GM19328 (cell line): ENCODE measurements around the gene MYOZ2.
A peak's percentile ranks its signal among the peaks of the same experiment; 100 is the strongest.

Experiments
- ATAC-seq: cut with Tn5 transposase; IDR thresholded peaks from one replicate; pipeline ENCODE4 v1.9.1; 2021; ENCODE audit warnings: mild to moderate bottlenecking, moderate library complexity; ENCODE audit not compliant: unreplicated experiment

MYOZ2 gene

DNA sequence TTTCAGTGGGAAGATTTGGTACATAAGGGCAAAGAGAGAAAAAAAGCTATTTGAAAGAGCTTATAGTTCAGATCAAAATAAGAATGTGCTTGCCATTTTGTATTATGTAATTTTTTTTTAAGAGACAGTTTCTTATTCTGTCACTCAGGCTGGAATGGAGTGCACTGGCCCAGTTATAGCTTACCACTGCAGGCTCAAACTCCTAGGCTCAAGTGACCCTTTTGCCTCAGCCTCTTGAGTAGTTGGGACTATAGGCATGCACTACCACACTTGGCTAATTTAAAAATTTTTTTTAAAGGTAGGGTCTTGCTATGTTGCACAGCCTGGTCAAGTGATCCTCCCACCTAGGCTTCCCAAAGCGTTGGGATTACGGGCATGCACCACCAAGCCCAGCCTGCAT, 54.7 kb downstream of the MYOZ2 start:
- no peak for ATAC-seq

DNA sequence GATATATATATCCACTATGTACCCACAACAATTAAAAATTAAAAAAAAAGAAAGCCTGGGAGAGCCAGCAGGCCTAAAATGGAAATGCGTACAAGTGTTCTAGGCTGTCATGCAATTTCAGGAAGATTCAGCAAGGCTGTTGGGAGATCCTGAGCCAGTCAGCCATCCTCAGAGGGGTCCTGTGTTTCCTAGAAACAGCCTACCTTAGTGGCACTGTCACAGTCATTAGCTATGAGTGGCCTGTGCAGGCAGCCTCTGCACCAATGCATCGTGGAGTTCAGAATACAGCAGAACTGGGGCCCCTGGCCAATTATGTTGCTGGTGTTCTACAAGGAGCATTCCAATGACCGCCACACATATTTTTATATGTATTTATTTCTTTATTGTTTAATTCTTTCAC, 55.9 kb downstream of the MYOZ2 start:
- ATAC-seq: no peak

DNA sequence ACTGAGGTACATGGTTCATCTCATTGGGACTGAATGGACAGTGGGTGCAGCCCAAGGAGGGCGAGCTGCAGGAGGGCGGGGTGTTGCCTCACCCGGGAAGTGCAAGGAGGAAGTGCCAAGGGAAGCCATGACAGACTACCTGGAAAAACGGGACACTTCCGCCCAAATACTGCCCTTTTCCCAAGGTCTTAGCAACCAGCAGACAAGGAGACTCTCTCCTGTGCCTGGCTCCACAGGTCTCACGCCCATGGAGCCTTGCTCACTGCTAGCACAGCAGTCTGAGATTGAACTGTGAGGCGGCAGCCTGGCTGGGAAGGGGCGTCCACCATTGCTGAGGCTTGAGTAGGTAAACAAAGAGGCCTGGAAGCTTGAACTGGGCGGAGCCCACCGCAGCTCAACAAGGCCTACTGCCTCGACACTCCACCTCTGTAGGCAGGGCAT, 62.2 kb downstream of the MYOZ2 start:
- no peak for ATAC-seq

DNA sequence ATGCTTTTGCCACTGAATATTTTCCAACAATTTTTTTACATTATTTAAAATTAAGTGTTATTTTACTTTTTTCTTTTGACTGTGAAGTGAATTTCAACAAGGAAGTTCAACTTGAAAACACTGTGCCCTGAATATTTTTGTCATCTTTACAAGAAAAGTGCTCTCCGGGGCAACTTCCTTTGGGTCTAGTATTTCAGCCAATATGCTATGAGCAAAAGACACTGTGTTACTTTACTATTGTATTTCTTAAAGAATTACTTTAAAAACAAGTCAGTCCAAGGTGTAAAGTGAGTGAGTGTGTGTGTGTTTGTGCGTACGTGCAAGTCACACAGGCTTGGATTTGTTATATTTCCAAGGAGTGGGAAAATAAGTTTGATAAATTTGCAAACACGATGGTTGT, 69.3 kb downstream of the MYOZ2 start:
- no peak for ATAC-seq

DNA sequence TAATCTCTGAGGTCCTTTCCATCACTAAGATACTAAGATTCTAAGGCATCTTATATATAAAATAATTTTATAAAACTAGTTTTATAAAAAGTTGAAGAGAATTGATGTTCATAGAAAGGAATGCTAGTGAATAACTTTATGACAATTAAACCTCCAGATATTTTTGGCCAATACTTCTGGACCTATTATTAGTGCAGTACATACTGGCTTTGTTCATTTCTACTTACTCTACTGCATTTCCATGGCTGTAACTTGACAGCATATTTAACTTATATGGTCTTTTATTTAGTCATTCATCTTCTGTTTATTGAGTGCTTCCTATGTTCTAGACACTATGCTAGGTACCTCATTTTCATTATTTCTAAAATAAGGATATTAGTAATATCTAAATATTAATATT, 70.1 kb downstream of the MYOZ2 start:
- no peak for ATAC-seq

DNA sequence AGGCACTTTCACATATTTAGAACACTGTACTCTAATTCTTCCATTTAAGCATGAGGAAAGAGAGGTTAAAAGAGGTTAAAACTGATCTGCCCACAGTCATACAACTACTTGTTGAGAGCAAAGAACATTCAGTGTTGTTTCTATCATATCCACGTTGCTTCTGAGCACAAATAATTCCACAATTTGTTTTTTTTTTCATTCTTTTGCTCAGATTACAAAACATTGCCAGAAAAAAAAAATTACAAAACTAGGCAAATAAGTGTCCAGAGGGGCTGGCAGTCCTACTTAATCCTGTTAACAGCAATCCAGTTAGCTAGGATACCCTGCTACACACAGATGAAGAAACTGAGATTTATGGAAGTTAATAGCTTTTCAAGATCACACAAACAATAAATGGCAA, 70.5 kb downstream of the MYOZ2 start:
- no peak for ATAC-seq

DNA sequence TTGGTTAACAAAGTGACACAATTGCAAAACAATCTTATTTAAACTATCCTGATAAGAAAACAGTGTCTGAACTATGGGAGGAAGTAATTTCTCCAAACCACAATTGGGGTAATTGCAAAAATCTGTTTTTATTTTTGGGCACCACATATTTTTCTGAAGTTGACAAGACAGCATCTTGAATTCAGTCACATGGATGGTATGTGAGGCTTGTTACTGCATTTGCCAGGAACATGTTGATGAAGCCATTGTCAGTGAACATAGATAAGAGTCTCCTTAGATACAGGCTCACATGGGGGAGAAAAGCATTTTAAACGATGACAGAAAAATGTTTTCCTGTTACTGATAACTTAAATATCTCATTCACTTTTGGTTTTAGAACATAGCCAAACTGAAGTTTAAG, 71.4 kb downstream of the MYOZ2 start:
- ATAC-seq: no peak

DNA sequence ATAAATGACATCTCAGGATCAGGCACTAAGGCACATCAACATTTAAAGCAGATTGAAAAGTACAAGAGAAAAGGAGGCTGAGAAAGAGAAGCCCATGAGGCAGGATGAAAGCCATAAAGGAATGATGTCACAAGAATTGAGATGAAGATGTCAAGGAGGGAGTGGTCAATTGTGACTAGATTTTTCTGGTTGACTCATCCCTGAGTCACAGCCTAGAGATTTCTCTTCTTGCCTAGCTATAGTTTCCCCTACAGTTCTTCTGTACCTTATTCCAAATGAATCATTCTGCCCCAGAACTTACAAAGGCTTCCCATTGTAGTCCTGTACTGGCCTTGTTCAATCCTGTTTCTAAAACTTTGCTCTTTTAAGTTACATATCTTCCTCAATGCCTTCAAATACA, 73.4 kb downstream of the MYOZ2 start:
- ATAC-seq: no peak

DNA sequence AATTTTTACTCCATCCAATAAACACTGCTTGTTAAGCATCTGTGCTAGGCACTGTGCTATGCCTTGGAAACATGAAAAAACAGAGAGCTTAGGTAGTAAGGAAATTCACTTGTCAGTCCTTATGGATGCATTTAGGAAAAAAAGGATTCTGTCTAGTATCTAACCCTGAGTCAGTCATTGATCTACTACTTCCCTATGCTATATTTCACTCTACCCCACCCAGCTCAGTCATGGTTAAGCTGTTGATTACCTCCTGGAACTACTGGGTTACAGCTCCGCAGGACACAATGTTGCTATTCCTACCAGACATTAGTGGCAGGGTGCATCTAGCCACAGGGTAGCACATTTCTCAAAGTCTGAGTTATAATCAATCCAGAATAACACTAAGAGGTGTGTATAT, 74.0 kb downstream of the MYOZ2 start:
- no peak for ATAC-seq

DNA sequence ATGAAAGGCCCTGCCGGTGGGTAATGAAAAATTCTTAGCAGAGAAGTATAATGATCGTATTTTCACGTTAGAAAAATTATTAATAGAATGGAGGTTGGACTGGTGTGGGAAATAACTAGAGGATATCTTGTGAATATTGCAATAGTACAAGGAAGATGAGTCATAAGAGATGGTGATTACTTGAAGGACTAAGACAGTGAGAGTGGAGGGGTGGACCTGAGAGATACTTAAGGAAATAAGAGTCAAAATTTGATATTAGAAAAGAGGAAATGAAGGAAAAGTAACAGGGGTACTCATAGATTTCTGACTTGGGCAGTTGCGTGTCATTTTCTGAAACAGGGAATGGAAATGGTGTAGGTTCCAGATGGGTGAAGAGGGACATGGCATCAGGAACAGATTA, 75.1 kb downstream of the MYOZ2 start:
- ATAC-seq: no peak

DNA sequence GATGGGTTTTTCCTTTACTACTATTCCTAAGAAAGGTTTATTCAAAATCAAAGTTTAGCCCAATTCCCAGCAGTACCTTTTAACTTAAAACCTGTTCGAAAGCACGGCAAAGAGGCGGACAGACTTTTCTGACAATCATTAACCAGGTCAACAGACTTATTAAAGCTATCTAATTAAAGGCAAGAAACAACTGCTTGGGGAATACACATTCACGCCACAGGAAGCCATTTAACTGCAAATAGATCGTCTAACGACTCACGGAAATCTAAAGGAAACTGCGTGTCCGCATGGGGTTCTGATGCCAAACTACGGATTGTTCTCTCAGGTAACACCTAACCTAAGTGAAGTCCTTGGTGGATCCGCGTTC, 76.2 kb downstream of the MYOZ2 start:
- ATAC-seq: peak; percentile 11

DNA sequence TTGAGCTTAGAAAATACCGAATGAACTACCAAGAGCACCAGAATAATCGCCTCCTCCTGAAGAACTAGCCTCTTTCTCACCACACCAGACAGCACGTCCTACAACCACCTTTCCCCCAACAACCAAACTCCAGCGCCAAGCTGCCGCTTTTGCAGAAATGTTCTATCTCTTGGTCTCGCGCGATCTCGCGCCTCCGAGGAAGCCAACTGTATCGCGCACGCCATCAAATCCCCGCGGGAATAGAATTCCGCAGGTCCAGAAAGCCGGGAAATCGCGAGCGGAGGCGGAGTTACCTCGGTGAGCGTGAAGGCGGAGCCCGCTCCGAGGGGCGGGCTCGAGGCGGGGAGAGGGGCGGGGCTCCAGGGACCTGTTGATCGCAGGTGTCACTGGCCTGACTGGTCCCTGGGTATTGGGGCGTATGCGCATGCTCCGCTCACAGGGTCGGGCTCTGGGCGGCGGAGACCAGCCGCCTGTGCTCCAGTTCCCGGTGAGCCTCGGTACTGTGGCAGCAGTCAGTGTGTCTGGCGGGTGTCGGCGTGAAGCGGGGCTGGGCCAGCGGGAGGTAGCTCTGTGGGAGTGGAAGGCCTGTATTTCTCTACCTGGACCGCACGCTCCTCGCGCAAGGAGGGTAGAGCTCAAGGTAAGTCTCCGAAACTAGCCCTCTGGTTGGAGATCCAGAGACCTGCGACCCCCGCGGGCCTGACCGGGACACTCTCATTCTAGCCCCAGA, 76.8 kb downstream of the MYOZ2 start, which contains the start of gene USP53:
TSS of gene USP53 (plus strand) at position 480 of the 730 bp plus-strand sequence. CDS start 27,047 bp downstream, outside the sequence.
- peak; percentile 94 for ATAC-seq

DNA sequence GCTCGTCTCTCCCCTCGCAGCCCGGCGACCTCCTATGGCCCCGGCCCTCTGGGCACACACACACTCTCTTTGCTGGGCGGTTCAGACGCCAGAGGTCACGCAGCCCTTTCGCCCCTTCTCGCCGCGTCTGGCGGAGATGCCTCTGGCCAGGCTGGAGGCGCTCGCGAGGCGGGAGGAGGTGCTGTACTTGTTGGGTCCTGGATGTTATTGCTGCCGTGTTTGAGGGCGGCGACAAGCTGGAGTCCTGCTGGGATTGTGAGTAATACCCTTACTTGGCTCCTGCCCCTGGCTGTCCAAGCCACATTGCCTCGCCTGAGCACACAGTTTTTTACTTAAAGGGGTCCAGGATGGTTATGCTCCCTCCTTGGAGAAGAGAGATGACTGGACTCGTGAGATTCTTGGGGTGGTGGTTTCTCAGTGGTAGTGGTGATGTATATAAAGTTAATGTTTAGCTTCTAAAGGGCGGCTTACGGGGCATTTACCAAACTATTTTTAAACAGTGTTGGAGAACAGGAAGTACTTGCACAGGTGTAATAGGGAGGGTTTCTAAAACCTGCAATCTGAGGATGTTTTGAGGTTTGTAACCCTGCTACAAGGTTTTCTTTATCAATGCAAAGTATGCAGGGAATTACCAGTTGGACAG, 77.5 kb downstream of the MYOZ2 start:
- ATAC-seq: peak; percentile 48

DNA sequence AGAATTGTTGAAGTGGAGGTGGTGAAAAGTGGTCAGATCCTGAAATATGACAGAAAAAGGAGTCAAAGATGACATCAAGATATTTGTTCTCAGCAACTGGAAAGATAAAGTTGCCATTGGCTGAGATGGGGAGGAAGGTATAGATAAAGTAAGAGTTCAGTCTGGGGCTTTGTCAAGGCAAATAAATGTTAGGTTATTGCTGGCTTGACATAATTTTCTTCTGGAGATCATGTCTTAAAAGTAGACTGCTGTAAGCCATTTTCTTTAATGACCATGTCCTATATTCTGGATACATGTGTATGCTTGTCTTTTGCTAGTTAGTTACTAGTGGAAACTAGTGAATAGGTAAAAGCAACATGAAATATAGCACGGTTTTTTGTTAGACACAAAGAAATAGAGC, 82.5 kb downstream of the MYOZ2 start:
- ATAC-seq: no peak

DNA sequence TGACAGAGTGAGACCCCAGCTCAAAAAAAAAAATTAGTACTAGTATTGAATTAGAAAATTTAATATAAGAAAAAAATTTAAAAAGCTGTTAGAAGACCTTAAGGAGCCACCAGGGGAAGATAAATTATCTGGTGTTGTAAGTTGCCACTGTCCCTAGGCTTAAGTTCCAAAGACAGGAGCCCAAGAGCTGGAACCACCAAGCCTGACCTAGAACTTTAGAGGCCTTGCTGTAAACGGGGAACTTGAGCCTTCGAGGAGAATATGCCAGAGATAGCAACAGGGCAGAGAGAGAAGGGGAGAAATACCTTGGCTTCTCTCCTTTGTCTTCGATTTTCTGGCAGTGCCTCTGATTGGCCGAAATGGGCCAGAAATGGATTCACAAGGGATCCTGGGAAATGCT, 85.8 kb downstream of the MYOZ2 start:
- ATAC-seq: no peak

DNA sequence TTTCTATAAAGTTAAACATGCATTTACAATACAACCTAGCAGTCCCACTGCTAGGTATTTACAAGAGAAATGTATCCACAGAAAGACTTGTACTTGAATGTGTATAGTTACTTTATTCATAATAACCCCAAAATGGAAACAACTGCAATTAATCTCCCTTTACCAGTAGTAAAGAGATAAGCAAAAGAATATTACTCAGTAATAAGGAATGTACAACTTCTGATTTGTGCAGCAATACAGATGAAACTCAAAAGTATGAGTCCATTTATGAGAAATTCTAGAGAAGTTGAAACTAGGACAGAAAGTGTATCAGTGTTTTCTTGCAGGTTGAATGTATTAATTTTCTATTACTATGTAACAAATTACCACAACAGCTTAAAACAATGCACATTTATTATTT, 92.1 kb downstream of the MYOZ2 start:
- ATAC-seq: no peak

DNA sequence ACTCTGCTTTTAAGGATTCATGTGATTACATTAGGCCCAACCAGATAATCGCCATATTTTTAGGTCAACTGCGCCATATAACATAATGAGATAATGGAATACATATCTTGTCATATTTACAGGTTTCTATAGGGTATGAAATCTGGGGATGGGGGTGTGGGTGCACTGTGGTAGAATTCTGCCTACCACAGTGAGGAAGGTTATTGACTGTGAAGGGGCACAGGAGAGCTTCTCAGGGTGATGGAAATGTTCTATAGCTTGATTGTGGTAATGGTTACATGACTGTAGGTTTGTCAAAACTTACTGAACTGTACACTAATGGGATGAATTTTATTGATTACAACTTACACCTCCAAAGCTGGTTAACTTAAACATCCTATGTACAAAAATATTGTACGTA, 92.8 kb downstream of the MYOZ2 start:
- ATAC-seq: no peak

DNA sequence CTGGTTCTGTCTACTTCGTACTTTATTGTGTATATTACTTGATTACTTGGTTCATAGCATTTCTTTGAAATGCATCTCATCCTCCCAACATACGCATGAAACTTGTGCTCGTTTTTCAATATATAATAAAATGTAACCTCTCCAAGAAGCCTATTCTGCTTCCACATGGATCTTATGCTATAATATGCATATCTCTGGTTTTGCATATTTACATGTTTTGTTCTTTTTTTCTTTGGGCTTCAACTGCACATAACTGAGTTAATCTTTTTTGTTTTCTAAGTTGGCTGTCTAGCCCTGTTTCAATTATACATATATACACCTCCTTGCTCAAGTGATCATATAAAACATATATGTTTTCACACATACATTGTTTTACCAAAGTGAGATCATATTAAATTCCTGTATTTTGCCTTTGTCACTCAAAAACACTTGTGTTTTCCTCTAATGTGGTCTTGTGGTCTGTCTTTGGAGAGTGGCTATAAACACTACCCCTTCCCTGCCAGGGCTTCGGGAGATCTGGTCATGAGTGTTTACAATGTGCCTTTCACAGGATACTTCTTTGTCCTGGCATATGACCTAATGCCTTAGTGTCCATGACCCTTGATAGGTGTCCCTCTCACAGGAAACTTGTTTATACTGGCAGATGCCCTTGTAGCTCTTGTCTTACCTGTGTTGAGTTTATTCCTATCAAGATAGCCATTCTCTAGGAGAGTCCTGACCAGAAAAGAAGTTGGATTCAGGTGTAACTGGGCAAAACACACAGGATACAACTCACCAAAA, 94.5 kb downstream of the MYOZ2 start:
- ATAC-seq: no peak

DNA sequence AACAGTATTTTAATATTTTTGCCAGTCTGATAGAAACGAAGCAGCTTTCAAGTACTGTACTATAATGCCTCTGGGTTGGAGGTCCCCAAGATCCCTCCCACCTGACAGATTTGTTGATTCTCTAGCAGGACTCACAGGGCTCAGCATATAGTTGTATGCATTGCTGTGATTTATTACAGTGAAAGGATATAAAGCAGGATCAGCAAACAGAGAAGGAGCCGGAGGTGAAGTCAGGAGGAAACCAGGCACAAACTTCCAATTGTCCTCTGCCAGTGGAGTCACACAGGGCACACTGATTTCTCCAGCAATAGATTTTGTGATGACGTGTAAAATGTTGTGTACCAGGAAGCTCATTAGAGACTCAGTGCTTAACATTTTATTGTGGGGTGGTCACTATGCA, 95.9 kb downstream of the MYOZ2 start:
- no peak for ATAC-seq

DNA sequence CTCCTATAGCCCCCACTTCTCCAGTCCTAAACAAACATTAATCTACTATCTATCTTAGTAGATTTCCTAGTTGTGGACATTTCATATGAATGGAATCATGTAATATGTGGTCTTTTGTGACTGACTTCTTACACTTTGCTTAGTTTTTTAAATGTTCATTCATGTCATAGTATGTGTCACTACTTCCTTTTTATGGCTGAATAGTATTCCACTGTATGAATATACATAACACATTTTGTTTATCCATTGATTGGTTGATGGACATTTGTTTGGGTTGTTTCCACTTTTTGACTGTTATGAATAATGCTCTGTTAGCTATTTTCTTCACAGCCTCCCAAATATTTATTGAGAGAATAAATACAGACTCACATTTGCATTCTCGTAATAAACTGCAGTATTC, 96.7 kb downstream of the MYOZ2 start:
- no peak for ATAC-seq

DNA sequence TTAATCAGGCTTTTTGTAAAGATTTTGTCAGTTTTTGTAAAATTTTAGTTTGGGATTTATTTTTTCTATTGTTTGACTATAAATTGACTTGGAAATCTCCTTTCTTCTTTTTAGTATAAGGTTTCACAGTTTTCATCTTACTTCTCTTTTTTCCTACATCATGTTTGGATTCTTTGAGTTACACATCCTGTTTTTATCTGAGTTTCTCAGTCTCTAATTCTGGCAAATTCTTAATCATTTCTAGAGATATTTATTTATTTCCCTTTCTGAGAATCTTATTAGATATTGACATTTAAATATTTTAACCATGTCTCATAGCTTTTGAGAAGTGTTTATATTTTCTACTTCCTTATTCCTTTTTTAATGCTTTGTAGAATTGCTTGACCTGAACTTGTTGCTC, 97.6 kb downstream of the MYOZ2 start:
- no peak for ATAC-seq

DNA sequence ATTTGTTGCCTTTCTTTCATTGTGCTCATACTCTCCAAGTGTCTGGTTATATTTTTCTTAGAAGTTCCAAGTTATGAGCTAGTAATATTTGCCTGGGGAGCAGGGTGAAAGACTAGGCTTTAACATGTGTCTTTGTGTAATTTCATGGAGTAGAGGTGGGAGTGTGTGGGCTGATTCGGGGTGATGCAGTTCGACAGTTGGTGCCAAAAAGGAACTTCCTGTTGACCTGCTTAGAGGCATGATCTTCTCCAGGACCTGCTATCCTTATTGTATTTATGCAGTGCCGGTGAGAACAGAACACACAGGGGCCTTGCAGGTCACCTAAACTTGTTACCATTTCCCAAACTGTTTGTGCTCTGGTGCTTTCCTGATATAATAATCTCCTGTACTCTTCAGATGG, 98.1 kb downstream of the MYOZ2 start:
- ATAC-seq: no peak
